Measurements from ENCODE around the gene ARAP3. TPM values are rescaled to one million over a fixed set of nuclear protein-coding genes. Genes with fewer than 3 reads are reported as not detected.
"Not testable (repeated sequence)": the region's sequence is repeated elsewhere in the genome, so short reads cannot be mapped to it uniquely, and the experiment has no call there.

ARAP3 gene, protein sequence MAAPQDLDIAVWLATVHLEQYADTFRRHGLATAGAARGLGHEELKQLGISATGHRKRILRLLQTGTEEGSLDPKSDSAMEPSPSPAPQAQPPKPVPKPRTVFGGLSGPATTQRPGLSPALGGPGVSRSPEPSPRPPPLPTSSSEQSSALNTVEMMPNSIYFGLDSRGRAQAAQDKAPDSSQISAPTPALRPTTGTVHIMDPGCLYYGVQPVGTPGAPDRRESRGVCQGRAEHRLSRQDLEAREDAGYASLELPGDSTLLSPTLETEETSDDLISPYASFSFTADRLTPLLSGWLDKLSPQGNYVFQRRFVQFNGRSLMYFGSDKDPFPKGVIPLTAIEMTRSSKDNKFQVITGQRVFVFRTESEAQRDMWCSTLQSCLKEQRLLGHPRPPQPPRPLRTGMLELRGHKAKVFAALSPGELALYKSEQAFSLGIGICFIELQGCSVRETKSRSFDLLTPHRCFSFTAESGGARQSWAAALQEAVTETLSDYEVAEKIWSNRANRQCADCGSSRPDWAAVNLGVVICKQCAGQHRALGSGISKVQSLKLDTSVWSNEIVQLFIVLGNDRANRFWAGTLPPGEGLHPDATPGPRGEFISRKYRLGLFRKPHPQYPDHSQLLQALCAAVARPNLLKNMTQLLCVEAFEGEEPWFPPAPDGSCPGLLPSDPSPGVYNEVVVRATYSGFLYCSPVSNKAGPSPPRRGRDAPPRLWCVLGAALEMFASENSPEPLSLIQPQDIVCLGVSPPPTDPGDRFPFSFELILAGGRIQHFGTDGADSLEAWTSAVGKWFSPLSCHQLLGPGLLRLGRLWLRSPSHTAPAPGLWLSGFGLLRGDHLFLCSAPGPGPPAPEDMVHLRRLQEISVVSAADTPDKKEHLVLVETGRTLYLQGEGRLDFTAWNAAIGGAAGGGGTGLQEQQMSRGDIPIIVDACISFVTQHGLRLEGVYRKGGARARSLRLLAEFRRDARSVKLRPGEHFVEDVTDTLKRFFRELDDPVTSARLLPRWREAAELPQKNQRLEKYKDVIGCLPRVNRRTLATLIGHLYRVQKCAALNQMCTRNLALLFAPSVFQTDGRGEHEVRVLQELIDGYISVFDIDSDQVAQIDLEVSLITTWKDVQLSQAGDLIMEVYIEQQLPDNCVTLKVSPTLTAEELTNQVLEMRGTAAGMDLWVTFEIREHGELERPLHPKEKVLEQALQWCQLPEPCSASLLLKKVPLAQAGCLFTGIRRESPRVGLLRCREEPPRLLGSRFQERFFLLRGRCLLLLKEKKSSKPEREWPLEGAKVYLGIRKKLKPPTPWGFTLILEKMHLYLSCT (N-terminal part only)
- 0.27 TPM for total RNA-seq

DNA sequence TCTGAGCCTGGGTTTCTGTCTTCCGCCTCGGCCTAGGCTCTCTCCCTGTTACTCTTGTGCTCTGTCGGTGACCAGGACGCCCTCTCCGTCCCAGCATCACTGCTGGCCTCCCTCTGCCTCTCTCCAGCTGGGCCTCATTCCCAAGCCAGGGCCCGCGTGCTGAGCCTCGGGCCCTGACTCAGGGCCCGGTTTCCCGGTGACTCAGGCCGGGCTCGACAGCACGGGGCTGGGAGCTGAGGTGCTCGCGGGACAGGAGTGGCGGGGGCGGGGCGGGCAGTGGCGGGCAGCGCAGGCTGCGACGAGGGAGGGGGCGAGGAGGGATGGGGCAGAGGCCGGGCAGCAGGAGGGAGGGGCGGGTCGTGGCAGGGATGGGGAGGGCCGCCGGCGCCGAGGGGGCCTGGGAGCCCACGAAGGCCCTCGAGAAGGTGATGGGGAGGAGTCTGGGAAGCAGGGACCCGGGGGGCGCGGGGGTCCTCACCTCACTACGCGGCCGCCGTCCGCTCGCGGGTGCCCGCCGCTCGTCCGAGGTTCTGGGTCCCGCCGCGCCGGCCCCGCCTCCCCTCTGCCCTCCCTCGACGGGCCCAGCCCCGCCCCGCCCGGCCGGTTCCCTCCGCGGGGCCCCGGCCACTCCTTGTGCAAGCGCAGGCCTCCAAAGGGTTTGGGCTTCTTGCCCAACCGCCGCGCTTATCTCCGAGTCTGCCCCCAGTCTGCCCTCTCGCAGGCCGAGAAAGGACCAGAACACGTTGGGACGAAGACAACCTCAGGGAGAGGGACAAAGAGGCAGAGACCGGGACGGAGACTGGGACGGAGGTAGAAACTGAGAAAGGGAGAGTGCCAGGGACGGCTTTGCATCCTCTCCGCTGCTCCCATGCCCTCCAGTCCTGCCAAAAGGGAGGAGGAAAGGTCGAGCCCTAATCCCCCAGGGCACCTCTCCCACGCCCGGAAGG is at the start of gene ARAP3:
Gene ARAP3, minus strand, starts transcription at position 536 of the 947 bp plus-strand sequence. CDS start 1,744 bp downstream, outside the sequence.
- peak in 2 of 3 donors; percentile 44 to 62 for DNase-seq (ENCODE audit: low read depth in 2 of 3, low spot score in 2 of 3)

DNA sequence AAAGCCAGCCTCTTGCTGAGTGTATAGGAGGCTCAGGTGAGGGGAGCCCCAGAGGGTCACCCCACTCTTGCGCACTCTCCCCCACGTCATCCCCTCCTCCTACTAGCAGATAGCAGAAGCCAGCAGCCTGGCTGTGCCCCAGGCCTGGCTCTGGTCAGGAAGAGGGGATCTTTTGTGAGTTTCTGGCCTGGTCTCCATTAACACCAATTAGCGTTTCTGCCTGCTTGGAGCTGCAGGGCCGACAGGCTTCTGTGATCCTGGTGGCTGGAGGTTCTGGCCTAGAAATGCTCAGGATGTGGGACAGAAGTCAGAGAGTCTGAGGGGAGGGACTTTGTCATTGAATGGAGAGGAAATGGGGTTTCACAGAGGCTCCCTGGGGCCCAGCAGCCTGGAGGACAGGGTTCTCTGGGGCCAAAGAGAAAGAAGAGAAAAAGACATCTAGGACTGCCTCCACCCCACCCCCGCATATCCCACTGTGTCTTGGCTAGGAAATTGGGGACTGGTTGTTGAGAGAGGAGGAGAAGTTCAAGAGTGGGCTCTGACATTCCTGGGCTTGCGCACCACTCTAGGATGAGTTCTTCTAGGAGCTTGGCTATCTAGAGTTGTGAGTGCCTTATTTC is 47.5 kb upstream of the ARAP3 start:
- DNase-seq (ENCODE audit: low read depth in 2 of 3, low spot score in 2 of 3), result no peak

DNA sequence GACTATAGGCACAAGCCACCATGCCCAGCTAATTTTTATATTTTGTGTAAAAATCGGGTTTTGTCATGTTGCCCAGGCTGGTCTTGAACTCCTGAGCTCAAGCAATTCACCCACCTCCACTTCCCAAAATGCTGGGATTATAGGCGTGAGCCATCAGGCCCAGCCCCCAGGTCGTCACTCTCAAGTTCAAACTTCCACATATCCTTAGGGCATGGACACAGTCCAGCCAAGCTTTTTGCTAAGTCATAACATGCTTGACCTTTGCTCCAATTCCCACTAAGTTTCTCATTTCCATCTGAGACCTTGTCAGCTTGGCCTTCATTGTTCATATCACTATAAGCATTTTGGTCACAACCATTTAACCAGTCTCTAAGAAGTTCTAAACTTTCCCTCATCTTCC is 43.9 kb upstream of the ARAP3 start:
- DNase-seq (ENCODE audit: low read depth in 2 of 3, low spot score in 2 of 3), result no peak

DNA sequence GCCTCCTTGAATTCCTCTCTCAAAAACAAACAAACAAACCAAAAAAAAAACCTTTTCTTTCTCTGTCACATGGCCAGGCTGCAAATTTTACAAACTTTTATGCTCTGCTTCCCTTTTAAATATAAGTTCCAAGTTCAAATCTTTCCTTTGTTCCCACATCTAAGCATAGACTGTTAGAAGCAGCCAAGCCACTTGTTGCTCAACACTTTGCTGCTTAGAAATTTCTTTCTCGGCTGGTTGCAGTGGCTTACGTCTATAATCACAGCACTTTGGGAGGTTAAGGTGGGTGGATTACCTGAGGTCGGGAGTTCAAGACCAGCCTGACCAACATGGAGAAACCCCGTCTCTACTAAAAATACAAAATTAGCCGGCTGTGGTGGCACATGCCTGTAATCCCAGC is 43.1 kb upstream of the ARAP3 start:
- not testable (repeated sequence) for DNase-seq (ENCODE audit: low read depth in 2 of 3, low spot score in 2 of 3)

DNA sequence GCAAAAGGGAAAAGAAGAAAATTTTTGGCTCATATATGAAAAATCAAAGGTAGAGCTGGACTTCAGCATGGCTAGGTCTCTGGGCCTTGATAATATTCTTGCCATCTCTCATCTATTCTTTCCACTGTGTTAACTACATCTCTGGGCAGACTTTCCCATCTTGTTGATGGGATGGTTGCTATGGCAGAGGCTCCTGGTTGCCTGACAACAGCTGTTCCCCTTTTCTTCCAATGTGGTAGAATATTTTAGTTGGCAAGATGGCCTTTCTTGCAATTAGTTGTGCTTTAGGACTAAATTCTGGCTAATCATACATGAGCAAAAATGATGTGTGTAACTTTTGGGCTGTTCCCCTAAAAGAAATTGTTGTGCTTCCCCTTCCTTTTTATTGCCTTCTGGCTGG is 40.2 kb upstream of the ARAP3 start:
- no peak for DNase-seq (ENCODE audit: low read depth in 2 of 3, low spot score in 2 of 3)

DNA sequence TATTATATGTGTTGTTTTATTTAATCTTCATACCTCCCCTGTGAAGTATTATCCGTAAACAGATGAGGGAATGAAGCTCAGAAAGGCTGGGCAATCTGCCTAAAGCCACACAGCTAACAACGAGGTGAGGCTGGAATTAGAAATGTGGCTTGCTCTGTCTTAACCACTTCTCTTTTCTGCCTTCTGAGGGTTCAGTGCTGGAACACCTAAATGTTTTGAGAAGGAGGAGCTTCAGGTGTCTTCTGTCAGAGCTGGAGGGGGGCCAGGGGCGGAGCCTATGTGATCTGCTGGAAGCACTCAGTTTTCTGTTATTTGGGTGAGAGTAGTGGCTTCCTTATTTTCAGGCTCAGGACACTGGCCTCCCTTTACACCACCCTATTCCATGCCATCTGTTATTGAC is 35.0 kb upstream of the ARAP3 start:
- DNase-seq (ENCODE audit: low read depth in 2 of 3, low spot score in 2 of 3), result no peak

DNA sequence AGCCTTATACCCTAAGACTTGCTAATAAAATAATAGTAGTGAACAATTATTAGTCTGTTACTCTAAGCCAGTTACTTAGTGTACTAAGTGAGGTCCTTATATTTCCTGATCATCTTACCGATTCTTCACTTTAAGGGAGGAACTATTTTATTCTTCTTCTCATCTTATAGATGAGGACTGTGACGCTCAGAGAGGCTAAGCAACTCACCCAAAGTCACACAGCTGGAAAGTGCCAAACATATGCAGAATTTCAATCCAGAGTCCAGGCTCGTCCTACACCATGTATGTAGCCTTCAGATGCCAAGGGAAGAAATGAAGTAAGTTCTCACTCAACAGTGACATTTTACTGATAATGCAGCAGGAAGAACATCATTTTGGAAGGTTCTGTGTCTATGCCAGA is 34.4 kb upstream of the ARAP3 start:
- DNase-seq (ENCODE audit: low read depth in 2 of 3, low spot score in 2 of 3), result no peak

DNA sequence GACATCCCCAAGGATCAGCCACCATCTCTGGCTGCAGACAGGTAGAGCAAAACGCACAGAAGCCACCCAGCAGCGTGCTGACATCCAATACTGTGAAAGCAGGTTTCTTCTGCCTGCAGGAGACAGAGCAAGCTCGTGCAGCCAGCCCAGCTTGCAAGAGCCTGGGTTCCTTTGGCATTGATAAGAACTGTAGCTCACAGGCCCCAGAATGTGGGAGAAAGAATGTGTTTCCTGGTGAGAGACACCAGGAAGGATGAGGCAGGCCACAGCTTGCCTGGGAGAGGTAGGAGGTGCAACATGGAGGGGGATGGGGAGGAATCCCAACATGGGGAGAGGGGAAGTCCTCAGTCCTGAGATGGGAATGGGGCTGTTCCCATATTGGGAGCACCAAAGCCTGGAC is 34.0 kb upstream of the ARAP3 start:
- no peak for DNase-seq (ENCODE audit: low read depth in 2 of 3, low spot score in 2 of 3)

DNA sequence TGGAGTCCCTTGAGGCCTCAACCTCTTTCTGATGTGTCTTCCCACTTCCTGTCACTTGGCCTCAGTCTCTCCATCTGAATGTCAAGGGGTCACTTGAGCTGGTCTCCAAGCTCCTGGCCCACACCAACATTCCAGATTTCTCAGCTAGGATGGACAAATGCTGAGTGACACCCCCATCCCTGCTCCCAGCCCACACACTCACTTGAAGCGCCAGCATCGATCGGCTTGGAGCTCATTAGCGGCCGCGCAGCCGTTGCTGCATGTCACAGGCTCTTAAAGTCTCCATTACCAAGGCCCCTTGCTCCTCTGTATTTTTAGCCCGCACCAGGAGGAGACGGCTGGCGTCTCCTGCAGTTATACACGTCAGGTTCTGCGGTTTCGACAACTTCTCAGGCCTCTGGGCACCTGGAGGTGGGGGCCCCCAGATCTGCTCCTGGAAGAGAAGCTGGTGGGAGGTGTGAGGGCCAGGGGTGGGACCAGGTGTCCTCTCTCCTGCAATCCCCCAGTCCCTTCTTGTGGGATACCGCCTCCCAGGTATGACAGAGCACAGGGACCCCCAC is 33.4 kb upstream of the ARAP3 start:
- DNase-seq (ENCODE audit: low read depth in 2 of 3, low spot score in 2 of 3), result no peak

DNA sequence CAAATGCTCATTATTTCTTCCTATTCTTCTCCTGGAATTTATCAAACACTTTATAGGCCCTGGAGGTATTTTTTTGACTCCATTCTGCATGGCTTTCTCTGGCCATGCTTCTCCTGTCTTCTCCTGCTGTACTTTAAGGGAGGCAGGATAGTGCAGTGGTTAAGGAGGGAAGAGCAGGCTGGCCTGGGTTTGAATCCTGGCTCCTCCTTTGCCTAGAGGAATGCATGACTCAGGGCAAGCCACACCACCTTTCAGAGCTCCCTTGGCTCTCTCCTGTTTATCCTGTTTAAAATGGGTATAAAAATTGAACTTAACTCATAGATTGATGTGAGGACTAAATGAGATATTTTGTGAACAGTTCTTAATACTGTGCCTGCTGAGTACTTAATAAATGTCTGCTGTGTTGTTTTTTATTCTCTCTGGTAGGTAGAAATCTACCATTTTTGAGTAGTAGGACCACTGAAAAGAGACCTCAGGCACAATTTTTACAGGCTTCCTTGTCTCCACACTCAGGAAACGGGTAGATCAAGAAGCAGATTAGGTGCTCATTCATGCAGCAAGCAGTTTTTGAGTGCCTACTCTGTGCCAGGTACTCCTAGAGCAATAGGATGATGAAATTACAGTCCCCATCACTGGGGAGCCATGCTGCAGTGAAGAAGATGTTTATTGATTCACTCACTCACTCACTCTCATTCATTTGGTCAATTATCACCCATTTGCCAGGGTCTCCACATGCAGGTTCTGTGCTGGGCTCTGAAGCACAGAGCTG is 32.7 kb upstream of the ARAP3 start:
- DNase-seq (ENCODE audit: low read depth in 2 of 3, low spot score in 2 of 3), result no peak

DNA sequence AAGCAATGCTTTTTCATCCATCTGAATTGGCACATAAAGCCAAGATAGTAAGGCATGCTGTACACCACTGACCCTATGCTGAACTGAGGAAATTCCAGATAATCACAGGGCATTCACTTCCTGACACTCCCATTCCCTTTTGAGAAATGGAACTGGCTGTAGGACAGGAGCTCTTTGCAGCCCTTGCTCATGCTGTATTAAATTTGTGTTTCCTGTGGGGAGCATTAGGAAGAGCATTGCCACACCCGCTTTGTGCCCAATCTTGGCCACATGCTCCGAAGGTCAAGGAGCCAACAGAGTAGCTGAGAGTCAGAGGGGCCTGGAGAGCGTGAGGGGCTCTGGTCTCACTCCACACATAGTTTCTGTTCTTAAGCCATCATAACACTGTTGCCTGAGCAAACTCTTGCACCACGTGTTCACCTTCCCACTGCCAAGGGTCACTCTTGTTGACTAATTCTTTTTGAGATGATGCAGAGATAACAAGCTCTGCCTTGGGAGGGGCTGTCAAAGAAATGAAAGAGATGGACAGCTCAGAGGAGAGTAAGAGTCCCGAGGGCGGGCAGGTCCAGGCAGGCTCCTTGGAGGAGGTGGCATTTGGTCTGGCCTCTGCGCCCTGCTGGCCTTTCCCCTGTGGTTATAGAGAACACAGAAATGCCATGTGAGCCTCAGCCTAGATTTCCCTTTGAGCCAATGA is 31.7 kb upstream of the ARAP3 start:
- no peak for DNase-seq (ENCODE audit: low read depth in 2 of 3, low spot score in 2 of 3)

DNA sequence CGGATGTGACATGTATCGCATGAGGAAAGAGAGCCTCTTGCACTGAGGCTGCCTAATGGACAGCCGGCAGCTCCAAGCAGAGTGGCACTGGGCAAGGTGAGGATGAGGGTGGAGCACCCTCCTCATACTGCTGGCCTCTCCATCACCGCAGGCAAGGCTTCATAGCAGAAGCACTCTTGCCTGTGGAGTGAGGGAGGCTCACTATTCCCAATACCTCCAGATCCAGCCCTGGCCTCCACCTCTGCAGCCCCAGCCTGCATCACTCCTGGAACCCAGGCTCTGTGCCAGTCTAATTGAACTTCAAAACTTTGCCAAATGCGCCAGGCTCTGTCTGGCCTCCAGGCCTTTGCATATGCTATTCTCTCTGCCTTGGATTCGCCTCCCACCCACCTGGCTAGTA is 29.7 kb upstream of the ARAP3 start:
- DNase-seq (ENCODE audit: low read depth in 2 of 3, low spot score in 2 of 3), result no peak

DNA sequence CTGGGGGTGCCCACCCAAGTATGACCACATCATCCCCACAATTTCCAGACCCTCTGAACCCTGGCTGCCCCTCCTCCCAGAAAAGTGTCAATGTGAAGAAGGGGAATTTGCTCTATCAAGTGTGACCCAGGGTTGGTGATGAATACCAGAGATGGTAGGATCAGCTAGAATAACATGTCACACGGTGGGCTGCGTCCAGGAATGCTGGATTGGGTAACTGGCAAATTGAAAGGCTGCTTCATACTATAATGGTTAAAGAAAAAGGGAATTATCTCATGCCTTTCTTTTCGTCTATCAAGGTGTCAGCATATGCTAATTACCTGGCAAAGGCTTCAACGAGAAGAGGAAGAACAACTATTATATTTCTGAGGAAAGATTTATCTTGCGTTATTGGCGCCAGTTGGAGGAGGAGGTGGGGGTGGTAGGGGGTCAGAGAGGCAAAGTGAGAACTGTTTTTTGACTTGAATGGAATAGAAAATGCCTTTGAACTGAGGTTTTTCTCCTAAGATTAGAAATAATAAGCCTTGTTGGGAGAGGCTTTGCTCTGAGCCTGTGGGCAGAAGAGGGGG is 27.8 kb upstream of the ARAP3 start:
- DNase-seq (ENCODE audit: low read depth in 2 of 3, low spot score in 2 of 3), result no peak

DNA sequence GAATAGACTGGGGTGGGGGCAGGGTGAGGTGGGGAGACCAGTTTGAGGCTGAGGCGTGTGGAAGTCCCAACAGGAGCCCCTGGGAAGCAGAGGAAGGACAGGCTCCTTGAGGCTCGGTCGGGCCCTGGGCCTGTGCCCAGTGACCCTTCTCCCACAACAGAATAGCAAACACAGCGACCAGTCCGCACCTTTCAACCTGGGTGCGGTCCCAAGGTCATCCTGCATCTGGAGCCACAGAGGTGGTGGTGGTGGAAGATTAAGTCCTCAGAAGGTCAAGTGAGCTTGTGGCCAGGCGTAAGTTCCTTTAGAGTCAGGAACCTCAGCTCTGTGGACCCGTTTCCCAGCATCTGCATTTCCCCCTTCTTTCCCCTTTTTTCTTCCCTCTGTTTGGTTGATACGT is 26.0 kb upstream of the ARAP3 start:
- no peak for DNase-seq (ENCODE audit: low read depth in 2 of 3, low spot score in 2 of 3)

DNA sequence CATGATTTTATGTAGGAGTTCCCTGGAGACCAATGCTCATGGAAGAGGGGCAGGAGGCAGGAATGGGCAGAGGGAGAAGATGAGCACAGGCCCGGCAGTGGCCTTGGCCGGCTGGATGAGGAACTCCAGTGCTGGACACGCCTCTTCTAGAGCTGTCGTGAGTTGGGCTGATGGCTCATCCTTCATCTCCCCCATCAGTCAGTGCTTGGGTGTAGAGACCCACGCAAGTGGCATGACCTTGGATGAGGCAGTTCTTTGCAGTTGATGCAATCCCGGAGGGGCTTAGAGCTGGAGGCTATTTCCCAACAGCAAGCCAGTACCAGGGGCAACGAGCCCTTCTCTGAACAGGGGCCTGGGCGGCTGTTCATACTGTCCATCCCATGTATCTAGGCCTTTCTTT is 25.5 kb upstream of the ARAP3 start:
- no peak for DNase-seq (ENCODE audit: low read depth in 2 of 3, low spot score in 2 of 3)

DNA sequence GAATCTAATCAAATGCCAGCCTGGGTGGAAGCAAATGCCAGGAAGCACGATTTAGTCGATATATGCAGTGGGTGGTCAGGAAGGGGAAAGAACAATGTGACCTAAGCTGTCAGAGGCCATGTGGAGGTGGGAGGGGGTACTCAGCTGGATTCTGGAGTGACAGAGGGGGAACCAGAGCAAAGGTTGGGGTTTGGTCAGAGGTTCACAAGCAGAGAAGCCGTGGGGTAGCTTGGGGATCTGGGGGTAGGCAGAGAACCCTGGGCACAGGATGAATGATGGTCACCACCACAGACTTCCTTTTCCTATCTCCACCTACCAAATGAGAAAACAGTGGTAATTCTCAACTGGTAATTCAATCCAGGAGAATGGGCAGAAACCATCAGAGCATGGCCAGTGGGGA is 24.1 kb upstream of the ARAP3 start:
- no peak for DNase-seq (ENCODE audit: low read depth in 2 of 3, low spot score in 2 of 3)

DNA sequence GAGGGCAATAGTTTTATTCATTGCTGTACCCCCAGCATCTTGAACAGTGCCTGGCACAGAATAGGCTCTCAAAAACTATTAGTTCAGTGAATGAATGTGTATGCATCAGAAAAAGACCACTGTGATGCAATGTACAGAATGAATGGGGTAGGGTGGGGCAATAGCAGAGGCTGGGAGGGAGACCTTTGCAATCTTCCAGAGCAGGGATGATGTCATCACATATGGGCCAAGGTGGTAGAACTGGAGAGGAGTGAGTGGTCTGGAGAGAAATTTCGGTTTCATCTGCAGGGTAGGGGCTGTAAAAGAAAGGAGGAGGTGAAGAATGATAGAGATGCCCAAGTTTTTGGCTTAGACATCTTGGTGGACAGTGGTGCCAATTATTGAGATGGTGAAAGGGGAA is 23.4 kb upstream of the ARAP3 start:
- no peak for DNase-seq (ENCODE audit: low read depth in 2 of 3, low spot score in 2 of 3)
